Upper lobe of right lung (tissue), 1 donor: Measurements from ENCODE around the gene AKR1C2. TPM values are rescaled to one million over a fixed set of nuclear protein-coding genes. Genes with fewer than 3 reads are reported as not detected.
A peak's percentile ranks its signal among the peaks of the same experiment; 100 is the strongest.
"Not testable (repeated sequence)": the region's sequence is repeated elsewhere in the genome, so short reads cannot be mapped to it uniquely, and the experiment has no call there.

Source experiments
- ATAC-seq: fragments of 200-7000 bp; cut with Tn5 transposase; one replicate; pipeline ENCODE4 v1.9.1; 2020; ENCODE audit warnings: mild to moderate bottlenecking, moderate library complexity
- DNase-seq: peaks from one replicate; pipeline ENCODE4 v3.0.0-alpha.2; 2020
- H3K27ac ChIP-seq: fragments of 200-600 bp; one replicate; pipeline ENCODE4 v1.8.0; 2022
- H3K27me3 ChIP-seq: fragments of 200-600 bp; one replicate; pipeline ENCODE4 v1.8.0; 2022; ENCODE audit warnings: mild to moderate bottlenecking
- H3K36me3 ChIP-seq: fragments of 200-600 bp; one replicate; pipeline ENCODE4 v1.8.0; 2022
- H3K4me1 ChIP-seq: fragments of 200-600 bp; one replicate; pipeline ENCODE4 v1.8.0; 2022
- H3K4me3 ChIP-seq: fragments of 200-600 bp; one replicate; pipeline ENCODE4 v1.8.0; 2022; ENCODE audit warnings: mild to moderate bottlenecking
- H3K9me3 ChIP-seq: fragments of 200-600 bp; one replicate; pipeline ENCODE4 v1.8.0; 2022
- intact Hi-C: fragments of 100-400 bp; cut with DNase I; formaldehyde crosslinking; loops from one replicate; pipeline ENCODE4 v1.11.0; 2022
- total RNA-seq: library from RNA; stranded (reverse); fragmentation: NEBNext Ultra II Directional; extraction: Animal tissue kit (Norgen Biotek cat#: 25700); gene quantifications from one replicate; pipeline ENCODE4 v1.2.1, GENCODE V29; 2021
- TF ChIP-seq, protein P1 (sequence below): fragments of 200-600 bp; IDR thresholded peaks from one replicate; pipeline ENCODE4 v1.8.0; 2022; ENCODE audit warnings: antibody characterized with exemption
- donor health status: DM: no; HTN: yes; CAD: no; lungs with severe emphysema.

The AKR1C2 gene
- total RNA-seq, 1 donor from 2014 or later: 22.5 TPM

DNA sequence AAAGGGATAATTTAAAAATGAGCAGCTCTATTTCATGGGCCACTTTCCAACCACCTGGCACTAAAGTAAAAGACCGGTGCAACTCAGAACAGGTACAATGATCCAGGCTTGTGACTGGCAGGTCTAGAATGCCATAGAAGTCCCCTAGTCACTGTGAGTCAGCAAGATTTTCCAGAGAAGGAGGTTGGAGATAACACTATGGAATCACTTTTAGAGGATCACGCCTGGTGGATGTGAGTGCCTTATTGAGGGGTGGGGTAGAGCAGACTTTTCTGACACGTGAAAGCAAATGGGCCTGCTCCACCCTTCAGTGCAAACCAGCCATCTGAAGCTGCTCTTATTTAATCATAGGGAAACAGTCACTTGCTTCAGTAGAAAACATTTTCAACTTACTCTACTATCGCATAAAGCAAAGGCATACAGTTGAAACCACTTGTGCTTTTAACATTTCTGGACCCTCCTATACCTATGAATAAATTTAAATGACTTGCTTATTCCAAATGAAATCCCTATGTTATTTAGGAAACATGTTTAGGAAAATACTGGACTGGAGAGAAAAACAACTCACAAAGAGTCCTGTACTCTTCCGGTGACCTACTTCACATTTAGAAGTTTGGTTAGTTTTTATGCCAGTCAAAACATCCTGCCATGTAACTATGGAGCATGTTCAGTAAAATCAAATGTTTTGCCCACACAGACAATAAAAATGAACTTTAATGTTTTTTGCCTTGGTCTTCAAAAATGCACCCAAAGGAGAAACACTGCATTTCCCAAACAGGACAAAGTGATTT, 61.9 kb downstream of the AKR1C2 start:
- Histone ChIP-seq H3K36me3 (no peaks in the 10 kb centered on the region), H3K27ac (peak overlapping the region; percentile 49), H3K9me3 (no peaks in the 10 kb centered on the region), H3K27me3 (no peaks in the 10 kb centered on the region), H3K4me1 (peaks cover 13% of the 10 kb centered on the region), H3K4me3 (no peak overlapping the region)
- DNase-seq (no peak), ATAC-seq (peak; percentile 44)
- intact Hi-C loops: no loop called here
- TF ChIP-seq, protein P1, sequence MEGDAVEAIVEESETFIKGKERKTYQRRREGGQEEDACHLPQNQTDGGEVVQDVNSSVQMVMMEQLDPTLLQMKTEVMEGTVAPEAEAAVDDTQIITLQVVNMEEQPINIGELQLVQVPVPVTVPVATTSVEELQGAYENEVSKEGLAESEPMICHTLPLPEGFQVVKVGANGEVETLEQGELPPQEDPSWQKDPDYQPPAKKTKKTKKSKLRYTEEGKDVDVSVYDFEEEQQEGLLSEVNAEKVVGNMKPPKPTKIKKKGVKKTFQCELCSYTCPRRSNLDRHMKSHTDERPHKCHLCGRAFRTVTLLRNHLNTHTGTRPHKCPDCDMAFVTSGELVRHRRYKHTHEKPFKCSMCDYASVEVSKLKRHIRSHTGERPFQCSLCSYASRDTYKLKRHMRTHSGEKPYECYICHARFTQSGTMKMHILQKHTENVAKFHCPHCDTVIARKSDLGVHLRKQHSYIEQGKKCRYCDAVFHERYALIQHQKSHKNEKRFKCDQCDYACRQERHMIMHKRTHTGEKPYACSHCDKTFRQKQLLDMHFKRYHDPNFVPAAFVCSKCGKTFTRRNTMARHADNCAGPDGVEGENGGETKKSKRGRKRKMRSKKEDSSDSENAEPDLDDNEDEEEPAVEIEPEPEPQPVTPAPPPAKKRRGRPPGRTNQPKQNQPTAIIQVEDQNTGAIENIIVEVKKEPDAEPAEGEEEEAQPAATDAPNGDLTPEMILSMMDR: no peak

DNA sequence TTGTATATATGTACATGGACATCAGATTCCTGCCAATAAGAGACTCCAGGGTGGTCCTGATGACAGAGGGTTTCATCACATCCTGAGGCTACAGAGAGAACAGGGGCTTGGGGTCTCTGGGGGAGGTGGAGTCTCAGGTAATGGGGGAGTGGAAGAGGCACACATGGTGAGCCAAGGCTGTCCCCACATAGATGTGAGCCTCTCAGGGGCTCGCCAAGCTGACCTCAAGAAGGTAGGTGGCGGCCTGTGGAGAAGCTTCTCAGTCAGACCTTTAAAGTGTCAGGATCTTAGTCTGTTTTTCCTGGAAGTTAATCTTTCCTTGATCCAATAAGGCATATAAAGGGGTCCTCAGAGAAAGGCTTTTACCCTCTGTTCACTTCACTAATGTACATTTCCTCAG, 62.7 kb downstream of the AKR1C2 start:
- DNase-seq, ATAC-seq, intact Hi-C loops, H3K27me3 ChIP-seq, H3K9me3 ChIP-seq, H3K4me3 ChIP-seq, H3K36me3 ChIP-seq: not testable (repeated sequence)
- Histone ChIP-seq H3K27ac (peak overlapping the region; percentile 49), H3K4me1 (peaks cover 11% of the 10 kb centered on the region)

DNA sequence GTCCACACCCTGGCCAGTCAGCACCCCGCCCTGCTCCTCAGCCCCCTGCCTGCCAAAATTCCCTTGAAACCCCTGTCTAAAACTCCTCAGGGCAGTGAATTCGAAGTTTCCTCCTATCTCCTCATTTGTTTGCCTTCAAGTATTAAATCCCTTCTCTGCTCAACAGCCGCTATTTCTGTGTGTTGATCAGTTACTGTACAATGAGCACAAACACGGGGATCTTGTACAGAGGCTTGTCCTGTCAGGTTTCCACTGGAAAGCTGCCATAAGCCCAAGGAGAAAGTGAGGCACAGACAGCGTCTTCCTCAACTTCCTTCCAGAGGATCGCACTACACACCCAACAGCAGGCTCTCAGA, 63.6 kb downstream of the AKR1C2 start:
- H3K27me3 ChIP-seq, H3K9me3 ChIP-seq, H3K27ac ChIP-seq, ATAC-seq, H3K4me3 ChIP-seq, DNase-seq, intact Hi-C loops, H3K36me3 ChIP-seq: not testable (repeated sequence)
- H3K4me1 ChIP-seq: peaks cover 11% of the 10 kb centered on the region

DNA sequence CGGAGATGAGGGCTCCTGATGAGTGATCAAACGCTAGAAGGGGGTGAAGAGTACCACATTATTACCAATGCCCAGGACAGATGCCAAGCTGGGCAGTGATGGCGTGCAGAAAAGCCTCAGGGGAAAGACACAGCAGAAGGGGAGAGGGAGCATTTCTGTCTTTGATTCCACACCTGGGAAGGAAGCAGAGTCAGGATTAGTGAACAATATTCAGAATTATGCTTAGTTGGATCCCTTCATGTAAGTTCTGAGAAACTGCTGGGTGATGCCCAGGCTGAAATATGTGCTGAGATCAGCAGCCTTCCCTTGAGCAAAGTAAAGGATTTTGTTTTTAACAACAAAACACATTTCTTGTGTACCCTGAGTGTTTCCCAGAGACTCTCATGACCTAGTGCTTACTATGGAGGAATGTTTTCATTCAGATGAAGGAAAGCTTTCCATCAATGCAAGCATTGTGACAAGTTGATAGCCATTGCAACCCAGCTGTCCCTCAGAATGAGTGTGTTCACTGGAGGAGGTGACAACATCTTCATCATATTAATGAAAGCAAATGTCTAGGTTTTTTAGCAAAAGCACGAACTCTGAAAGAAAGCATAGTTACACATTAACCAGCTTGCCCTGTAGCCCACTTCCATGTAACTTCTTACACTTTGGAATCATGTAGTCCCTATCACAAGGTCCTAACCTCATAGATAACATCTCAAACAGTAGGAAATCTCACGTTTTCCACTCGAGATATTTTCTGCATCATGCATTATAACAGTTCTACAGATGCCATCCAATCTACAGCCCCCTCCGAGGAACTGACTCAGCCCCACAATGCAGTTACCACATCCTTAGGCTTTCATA, 64.2 kb downstream of the AKR1C2 start:
- Histone ChIP-seq H3K27me3 (no peaks in the 10 kb centered on the region), H3K4me1 (peaks cover 11% of the 10 kb centered on the region), H3K36me3 (no peaks in the 10 kb centered on the region), H3K9me3 (no peaks in the 10 kb centered on the region), H3K27ac (no peak overlapping the region), H3K4me3 (no peak overlapping the region)
- intact Hi-C loops: no loop called here
- TF ChIP-seq, protein P1: no peak
- ATAC-seq: no peak
- no peak for DNase-seq

Other genes starting within 250 kb of the AKR1C2 start
- 10.0 TPM for gene AKR1E2, start 177.7 kb downstream of the AKR1C2 start, total RNA-seq
- gene AKR1C1, start 40.4 kb downstream of the AKR1C2 start, total RNA-seq: 42.0 TPM
- 63.6 TPM for gene AKR1C3, start 90.6 kb upstream of the AKR1C2 start, total RNA-seq
- gene AKR1C8, start 181.3 kb upstream of the AKR1C2 start, total RNA-seq: 0.55 TPM
- gene AKR1C4, start 193.0 kb upstream of the AKR1C2 start, total RNA-seq: not detected